Gastroesophageal sphincter (tissue), 4 donors: ENCODE results near the gene GABRD. TPM values are rescaled to one million over a fixed set of nuclear protein-coding genes. Genes with fewer than 3 reads are reported as not detected.

Source experiments
- ATAC-seq: fragments of 150-250 bp; one replicate; pipeline ENCODE4 v1.9.1; 2016; ENCODE audit warnings: mild to moderate bottlenecking, moderate library complexity
- H3K27ac ChIP-seq, 4 donors: fragments of 200-600 bp; sonication (generic) in 3 of 4; 1 replicate in 3 of 4; 2 replicates in 1 of 4; pipeline ENCODE4 v1.5.1; 2016 to 2019
- H3K27me3 ChIP-seq: fragments of 200-600 bp; sonication (generic); one replicate; pipeline ENCODE4 v1.5.1; 2019
- H3K36me3 ChIP-seq, 2 donors: fragments of 200-600 bp; sonication (generic); one replicate each; pipeline ENCODE4 v1.5.1; 2019; ENCODE audit warnings: control low read depth in 1 of 2
- H3K4me1 ChIP-seq, 3 donors: fragments of 200-600 bp; sonication (generic); 1 replicate in 2 of 3; 2 replicates in 1 of 3; pipeline ENCODE4 v1.5.1; 2016 to 2019; ENCODE audit warnings: control low read depth in 2 of 3
- H3K4me3 ChIP-seq, 2 donors: fragments of 200-600 bp; sonication (generic); one replicate each; pipeline ENCODE4 v1.5.1; 2019; ENCODE audit warnings: mild to moderate bottlenecking in 1 of 2, moderate library complexity in 1 of 2
- H3K9me3 ChIP-seq, 3 donors: fragments of 200-600 bp; sonication (generic); one replicate each; pipeline ENCODE4 v1.5.1; 2017 to 2019; ENCODE audit warnings: control low read depth in 2 of 3
- EP300 ChIP-seq: sonication (generic); formaldehyde crosslinking; IDR thresholded peaks from one replicate; pipeline ENCODE4 v1.6.1; 2017; ENCODE audit warnings: antibody characterized with exemption, mild to moderate bottlenecking
- POLR2A ChIP-seq, 2 donors: fragments of 450-650 bp; IDR thresholded peaks; one replicate each; pipeline ENCODE4 v1.6.1; 2017; ENCODE audit warnings: antibody characterized with exemption in 2 of 2, mild to moderate bottlenecking in 2 of 2, moderate library complexity in 1 of 2
- POLR2AphosphoS5 ChIP-seq: sonication (generic); formaldehyde crosslinking; IDR thresholded peaks from one replicate; pipeline ENCODE4 v1.6.1; 2017; ENCODE audit warnings: antibody characterized with exemption
- WGBS, 2 donors: methylation state at CpG; one replicate each; pipeline ENCODE4 v1.1.5; 2018; ENCODE audit warnings: low coverage in 1 of 2; 5-methylcytosine and 5-hydroxymethylcytosine counted together
- total RNA-seq, 4 donors: library from RNA; depleted of rRNA; stranded (reverse); fragments of >200 nt; gene quantifications; one replicate each; pipeline ENCODE4 v1.1.0, GENCODE V29; 2016
- TF ChIP-seq, protein P1 (sequence below), 4 experiments: fragments of 200-600 bp in 2 of 4; fragments of 450-650 bp in 2 of 4; sonication (generic) in 1 of 4; IDR thresholded peaks; one replicate each; pipeline ENCODE4 v1.5.1; 2017 to 2019; ENCODE audit warnings: antibody characterized with exemption in 4 of 4, mild to moderate bottlenecking in 2 of 4, moderate library complexity in 2 of 4

Gene GABRD
- total RNA-seq, 4 donors from 2014 or later: 0.73 TPM; not detected in 3

DNA sequence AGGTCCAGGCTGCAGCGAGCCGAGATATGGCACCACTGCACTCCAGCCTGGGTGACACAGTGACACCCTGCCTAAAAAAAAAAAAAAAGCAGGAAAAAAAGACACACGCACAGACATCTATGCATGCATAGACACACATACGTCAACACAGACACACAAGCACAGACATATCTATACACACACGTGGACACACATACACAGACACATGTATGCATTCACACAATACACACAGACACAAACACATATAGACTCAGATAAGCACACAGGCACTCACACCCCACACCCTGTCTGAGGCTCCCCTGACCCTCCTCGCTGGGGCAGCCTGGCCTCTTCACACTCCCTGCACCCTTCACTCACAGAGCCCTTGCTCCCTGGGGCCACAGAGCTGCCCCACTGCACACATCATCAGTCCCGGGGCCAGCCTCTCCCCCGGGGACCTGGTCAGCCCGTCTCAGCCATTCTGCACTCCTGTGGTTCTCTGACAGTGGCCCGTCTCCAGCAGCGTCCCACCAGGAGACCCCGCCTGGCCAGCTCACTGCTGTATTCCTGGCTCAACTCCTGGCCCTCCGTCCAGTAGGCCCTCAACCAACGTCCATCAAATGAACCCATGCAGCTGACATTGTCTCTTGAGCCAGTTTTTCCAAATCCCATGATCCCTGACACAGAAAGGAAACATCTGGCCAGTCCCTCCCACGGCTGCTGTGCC lies 26.5 kb downstream of the GABRD start:
- Histone ChIP-seq H3K27ac (no peak overlapping the region), H3K4me1 (peaks cover 0 to 36% (median 14%) of the 10 kb centered on the region in 3 donors), H3K9me3 (no peaks in the 10 kb centered on the region), H3K4me3 (no peak overlapping the region), H3K36me3 (no peaks in the 10 kb centered on the region), H3K27me3 (peaks cover 86% of the 10 kb centered on the region)
- no peak for TF ChIP-seq POLR2A (IDR thresholded peaks at IDR 0.05)
- TF ChIP-seq EP300: no peak
- TF ChIP-seq, protein P1, sequence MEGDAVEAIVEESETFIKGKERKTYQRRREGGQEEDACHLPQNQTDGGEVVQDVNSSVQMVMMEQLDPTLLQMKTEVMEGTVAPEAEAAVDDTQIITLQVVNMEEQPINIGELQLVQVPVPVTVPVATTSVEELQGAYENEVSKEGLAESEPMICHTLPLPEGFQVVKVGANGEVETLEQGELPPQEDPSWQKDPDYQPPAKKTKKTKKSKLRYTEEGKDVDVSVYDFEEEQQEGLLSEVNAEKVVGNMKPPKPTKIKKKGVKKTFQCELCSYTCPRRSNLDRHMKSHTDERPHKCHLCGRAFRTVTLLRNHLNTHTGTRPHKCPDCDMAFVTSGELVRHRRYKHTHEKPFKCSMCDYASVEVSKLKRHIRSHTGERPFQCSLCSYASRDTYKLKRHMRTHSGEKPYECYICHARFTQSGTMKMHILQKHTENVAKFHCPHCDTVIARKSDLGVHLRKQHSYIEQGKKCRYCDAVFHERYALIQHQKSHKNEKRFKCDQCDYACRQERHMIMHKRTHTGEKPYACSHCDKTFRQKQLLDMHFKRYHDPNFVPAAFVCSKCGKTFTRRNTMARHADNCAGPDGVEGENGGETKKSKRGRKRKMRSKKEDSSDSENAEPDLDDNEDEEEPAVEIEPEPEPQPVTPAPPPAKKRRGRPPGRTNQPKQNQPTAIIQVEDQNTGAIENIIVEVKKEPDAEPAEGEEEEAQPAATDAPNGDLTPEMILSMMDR (IDR thresholded peaks at IDR 0.05): no peak
- TF ChIP-seq POLR2AphosphoS5: no peak
- peak; percentile 8 for ATAC-seq
- WGBS, 2 donors: 43 to 51% methylated on average over 3 to 5 of the region's 15 CpGs

DNA sequence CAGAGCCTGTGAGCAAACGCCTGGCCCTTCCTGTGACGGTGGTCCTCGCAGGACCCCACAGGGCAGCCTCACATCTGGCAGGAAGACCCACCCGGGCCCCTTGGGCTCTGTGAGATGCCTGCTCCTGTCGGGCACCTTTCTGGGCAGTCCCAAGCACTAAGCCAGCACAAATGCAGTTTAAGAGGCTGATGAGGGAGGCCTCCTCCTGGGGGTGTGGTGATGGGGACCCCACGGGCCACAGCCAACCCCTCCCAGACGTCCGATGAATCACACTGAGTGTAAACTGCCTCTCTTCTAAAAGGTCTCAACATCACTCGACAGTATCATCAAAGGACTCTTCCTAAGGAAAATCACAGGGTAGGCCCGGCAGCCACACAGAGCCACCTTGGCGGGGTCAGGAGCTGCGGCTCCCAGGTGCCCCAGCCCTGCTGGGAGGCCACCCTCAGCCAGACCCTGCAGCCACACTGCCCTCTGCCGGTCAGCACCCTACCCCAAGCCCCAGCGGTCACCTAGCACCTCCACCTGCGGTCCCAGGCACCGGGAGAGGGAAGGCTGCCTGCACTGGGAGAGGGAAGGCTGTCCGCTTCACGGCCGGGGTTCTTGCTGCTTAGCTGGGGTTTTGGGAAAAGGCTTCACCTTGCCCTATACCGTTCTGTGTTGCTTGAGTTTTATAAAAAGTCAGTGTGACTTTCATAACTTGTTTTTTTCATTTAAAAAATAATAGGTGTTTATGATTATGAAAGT lies 27.2 kb downstream of the GABRD start:
- Histone ChIP-seq H3K4me1 (peaks cover 0 to 43% (median 14%) of the 10 kb centered on the region in 3 donors), H3K4me3 (no peak overlapping the region), H3K9me3 (no peaks in the 10 kb centered on the region), H3K27ac (no peak overlapping the region), H3K27me3 (peaks cover 93% of the 10 kb centered on the region), H3K36me3 (no peaks in the 10 kb centered on the region)
- 48% methylated on average over 7 of the region's 20 CpGs; no CpG with 5 or more reads in 1 of the 2 donors for WGBS, 2 donors
- ATAC-seq: no peak
- TF ChIP-seq POLR2A (IDR thresholded peaks at IDR 0.05) (no peak), POLR2AphosphoS5 (no peak), EP300 (no peak)
- TF ChIP-seq, protein P1 (IDR thresholded peaks at IDR 0.05): peak in 2 of 4 experiments; percentile 19 to 62

DNA sequence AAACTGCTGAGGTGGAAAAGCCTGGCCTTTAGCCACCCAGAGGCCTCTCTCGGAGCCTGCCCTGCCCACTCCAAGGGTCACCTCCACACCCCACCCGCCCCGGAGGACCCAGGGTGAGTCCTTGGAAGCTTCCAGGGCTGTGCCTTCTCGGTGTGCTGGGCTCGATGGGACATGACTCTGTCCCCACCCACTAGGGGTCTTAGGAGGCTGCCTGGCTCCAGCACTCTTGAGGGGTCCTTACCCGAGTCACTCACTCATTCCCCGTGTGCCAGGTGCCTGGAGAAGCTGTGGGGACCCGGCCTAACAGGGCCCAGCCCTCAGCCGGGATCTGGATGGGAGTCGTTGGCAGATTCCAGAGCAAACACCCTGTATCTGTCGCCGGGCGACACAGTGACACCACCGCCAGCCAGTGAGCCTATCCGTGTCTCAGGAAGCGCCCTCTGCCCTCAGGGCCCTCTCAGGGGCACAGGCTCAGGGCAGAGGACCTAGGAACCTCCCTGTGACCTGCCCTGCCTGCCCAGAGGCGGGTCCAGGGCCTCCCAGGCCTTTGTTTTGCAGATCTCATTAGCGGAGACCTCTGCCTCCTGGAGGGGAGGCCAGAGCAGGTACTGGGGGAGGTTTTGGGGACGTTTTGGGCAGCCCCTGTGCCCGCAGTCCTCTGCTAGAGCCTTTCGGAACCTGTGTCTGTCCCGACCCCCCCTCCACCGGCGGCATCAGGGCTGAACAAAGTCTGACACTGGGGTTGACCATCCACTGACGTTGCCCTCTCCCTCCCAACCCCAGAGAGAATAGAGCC lies 28.0 kb downstream of the GABRD start:
- TF ChIP-seq, protein P1 (IDR thresholded peaks at IDR 0.05): no peak
- TF ChIP-seq POLR2AphosphoS5: no peak
- TF ChIP-seq EP300: no peak
- no peak for TF ChIP-seq POLR2A (IDR thresholded peaks at IDR 0.05)
- no peak overlapping the region for H3K4me3 ChIP-seq
- H3K36me3 ChIP-seq: no peaks in the 10 kb centered on the region
- no peak for ATAC-seq
- H3K27ac ChIP-seq: no peak overlapping the region
- H3K27me3 ChIP-seq: peaks cover 93% of the 10 kb centered on the region
- no peaks in the 10 kb centered on the region for H3K9me3 ChIP-seq
- H3K4me1 ChIP-seq: peaks cover 0 to 43% (median 14%) of the 10 kb centered on the region in 3 donors
- 63% methylated on average over 1 of the region's 25 CpGs; no CpG with 5 or more reads in 1 of the 2 donors for WGBS, 2 donors

- H3K36me3 ChIP-seq: no peaks in the 10 kb centered on the region
- no peak for ATAC-seq
- H3K4me3 ChIP-seq: no peak overlapping the region
- H3K4me1 ChIP-seq: peaks cover 0 to 43% (median 14%) of the 10 kb centered on the region in 3 donors
- H3K27me3 ChIP-seq: peaks cover 95% of the 10 kb centered on the region
- 82% methylated on average over 8 of the region's 25 CpGs; no CpG with 5 or more reads in 1 of the 2 donors for WGBS, 2 donors
- H3K9me3 ChIP-seq: no peaks in the 10 kb centered on the region
- H3K27ac ChIP-seq: no peak overlapping the region
- TF ChIP-seq, protein P1 (IDR thresholded peaks at IDR 0.05): no peak
- TF ChIP-seq EP300: no peak
- no peak for TF ChIP-seq POLR2A (IDR thresholded peaks at IDR 0.05)
- no peak for TF ChIP-seq POLR2AphosphoS5
Observed at GRCh38 chr1:2047749-2048729, 28.9 kb downstream of the GABRD start.
